Right cardiac atrium (tissue), 5 donors: ENCODE measurements around the gene C9orf153. TPM values are rescaled to one million over a fixed set of nuclear protein-coding genes. Genes with fewer than 3 reads are reported as not detected.

Source experiments
- ATAC-seq, 2 donors: fragments of 200-7000 bp; cut with Tn5 transposase; one replicate each; pipeline versions ENCODE4 v1.8.0 to v1.9.1; 2020; ENCODE audit warnings: moderate library complexity in 2 of 2, mild to moderate bottlenecking in 1 of 2
- DNase-seq, 3 donors: peaks; one replicate each; pipeline ENCODE4 v3.0.0-alpha.2; 2020
- H3K27ac ChIP-seq: one replicate; pipeline ENCODE4 v1.5.1; 2013; ENCODE audit warnings: mild to moderate bottlenecking, low read length, control low read depth, moderate library complexity
- H3K27me3 ChIP-seq: one replicate; pipeline ENCODE4 v1.6.1; 2013; ENCODE audit not compliant: control insufficient read depth, insufficient read depth
- H3K4me1 ChIP-seq: one replicate; pipeline ENCODE4 v1.6.1; 2013; ENCODE audit warnings: low read length; ENCODE audit not compliant: control insufficient read depth, insufficient read depth
- H3K4me3 ChIP-seq: one replicate; pipeline ENCODE4 v1.5.1; 2013; ENCODE audit warnings: low read length, control low read depth
- H3K9me3 ChIP-seq: one replicate; pipeline ENCODE4 v1.6.1; 2013; ENCODE audit warnings: low read length; ENCODE audit not compliant: control insufficient read depth
- WGBS: extraction: QIAGEN DNeasy Blood & Tissue Kit; methylation state at CpG from one replicate; pipeline ENCODE4 v1.1.7; 2013; 5-methylcytosine and 5-hydroxymethylcytosine counted together
- intact Hi-C, 4 donors: fragments of 100-400 bp; cut with DNase I; formaldehyde crosslinking; loops; one replicate each; pipeline versions ENCODE4 v1.11.0 to v1.14.0; 2022 to 2023
- polyA plus RNA-seq: library from polyadenylated mRNA; stranded (reverse); fragments of 200-250 nt; gene quantifications from one replicate; pipeline ENCODE4 v1.2.3, GENCODE V29; 2013
- total RNA-seq, 4 donors: library from RNA; stranded (reverse); fragmentation: NEBNext Ultra II Directional; extraction: Animal tissue kit (Norgen Biotek cat#: 25700); gene quantifications; one replicate each; pipeline ENCODE4 v1.2.1, GENCODE V29; 2021
- donor health status: healthy with polysubstance abuse.
- donor health status: DM: no; HTN: yes; CAD: no.
- donor health status: DM: no; HTN: no; CAD: no.
- donor health status: DM: no; HTN: yes; CAD: no; lungs with severe emphysema.
- donor health status: DM: yes; HTN: yes; CAD: no.

The C9orf153 gene
- total and polyA plus RNA-seq, 5 donors = 0.18 to 0.53 (median 0.31) TPM; not detected in 1

- no peak overlapping the region for H3K27ac ChIP-seq
- 92% methylated on average over 6 of the region's 6 CpGs for WGBS
- ATAC-seq (no peak), DNase-seq (no peak)
- no peak overlapping the region for H3K4me3 ChIP-seq
- no peaks in the 10 kb centered on the region for H3K9me3 ChIP-seq
- no peaks in the 10 kb centered on the region for H3K27me3 ChIP-seq
- intact Hi-C loops = no loop called here
- peaks cover 4% of the 10 kb centered on the region for H3K4me1 ChIP-seq
These were observed 4.4 kb upstream of the C9orf153 start for GRCh38 chr9:86263876-86264275.

GRCh38 chr9:86262492-86262891 lies 3.0 kb upstream of the C9orf153 start:
- H3K27me3 ChIP-seq = no peaks in the 10 kb centered on the region
- ATAC-seq (peak in 1 of 2 donors; percentile 63), DNase-seq (no peak)
- no peaks in the 10 kb centered on the region for H3K9me3 ChIP-seq
- H3K4me1 ChIP-seq = peaks cover 4% of the 10 kb centered on the region
- H3K27ac ChIP-seq = no peak overlapping the region
- H3K4me3 ChIP-seq = no peak overlapping the region
- intact Hi-C loops = no loop called here
- WGBS = 77% methylated on average over 4 of the region's 4 CpGs

- intact Hi-C loops = no loop called here
- Histone ChIP-seq H3K9me3 (no peaks in the 10 kb centered on the region), H3K27ac (no peak overlapping the region), H3K27me3 (no peaks in the 10 kb centered on the region), H3K4me1 (no peaks in the 10 kb centered on the region), H3K4me3 (no peak overlapping the region)
- WGBS = 63% methylated on average over 2 of the region's 2 CpGs
- ATAC-seq (no peak), DNase-seq (no peak)
These were observed 2.1 kb downstream of the C9orf153 start for GRCh38 chr9:86257391-86257790.

GRCh38 chr9:86256653-86257052 lies 2.8 kb downstream of the C9orf153 start:
- Histone ChIP-seq H3K4me1 (no peaks in the 10 kb centered on the region), H3K27ac (no peak overlapping the region), H3K9me3 (no peaks in the 10 kb centered on the region), H3K4me3 (no peak overlapping the region), H3K27me3 (no peaks in the 10 kb centered on the region)
- 75% methylated on average over 3 of the region's 3 CpGs for WGBS
- intact Hi-C loops = no loop called here
- ATAC-seq = no peak
- DNase-seq = no peak

GRCh38 chr9:86253577-86253976 lies 5.9 kb downstream of the C9orf153 start:
- ATAC-seq (no peak), DNase-seq (no peak)
- no peaks in the 10 kb centered on the region for H3K9me3 ChIP-seq
- no peaks in the 10 kb centered on the region for H3K27me3 ChIP-seq
- intact Hi-C loops = no loop called here
- WGBS = 96% methylated on average over 3 of the region's 3 CpGs
- no peak overlapping the region for H3K27ac ChIP-seq
- no peak overlapping the region for H3K4me3 ChIP-seq
- H3K4me1 ChIP-seq = no peaks in the 10 kb centered on the region

GRCh38 chr9:86252870-86253269 lies 6.6 kb downstream of the C9orf153 start:
- intact Hi-C loops = no loop called here

GRCh38 chr9:86250123-86250522 lies 9.3 kb downstream of the C9orf153 start:
- Histone ChIP-seq H3K4me3 (no peak overlapping the region), H3K9me3 (no peaks in the 10 kb centered on the region), H3K4me1 (no peaks in the 10 kb centered on the region), H3K27me3 (no peaks in the 10 kb centered on the region), H3K27ac (no peak overlapping the region)
- DNase-seq (no peak), ATAC-seq (no peak)
- intact Hi-C loops = no loop called here

More at GRCh38 chr9:86252870-86253269, 6.6 kb downstream of the C9orf153 start:
- ATAC-seq = no peak
- H3K9me3 ChIP-seq = no peaks in the 10 kb centered on the region
- no peak for DNase-seq
- H3K27me3 ChIP-seq = no peaks in the 10 kb centered on the region
- no peak overlapping the region for H3K4me3 ChIP-seq
- WGBS = 91% methylated on average over 1 of the region's 1 CpG
- no peak overlapping the region for H3K27ac ChIP-seq
- H3K4me1 ChIP-seq = no peaks in the 10 kb centered on the region

GRCh38 chr9:86248746-86249145 lies 10.7 kb downstream of the C9orf153 start:
- ATAC-seq (no peak), DNase-seq (no peak)
- Histone ChIP-seq H3K27ac (no peak overlapping the region), H3K27me3 (no peaks in the 10 kb centered on the region), H3K9me3 (no peaks in the 10 kb centered on the region), H3K4me3 (no peak overlapping the region), H3K4me1 (no peaks in the 10 kb centered on the region)
- intact Hi-C loops = no loop called here
- 89% methylated on average over 4 of the region's 4 CpGs for WGBS

GRCh38 chr9:86246752-86247161 lies 12.7 kb downstream of the C9orf153 start:
- intact Hi-C loops = no loop called here

GRCh38 chr9:86242071-86242470 lies 17.4 kb downstream of the C9orf153 start:
- Histone ChIP-seq H3K27me3 (no peaks in the 10 kb centered on the region), H3K27ac (no peak overlapping the region), H3K9me3 (no peaks in the 10 kb centered on the region), H3K4me1 (no peaks in the 10 kb centered on the region), H3K4me3 (no peak overlapping the region)
- intact Hi-C loops = no loop called here
- WGBS = 26% methylated on average over 2 of the region's 2 CpGs
- DNase-seq (no peak), ATAC-seq (no peak)

More at GRCh38 chr9:86246752-86247161, 12.7 kb downstream of the C9orf153 start:
- ATAC-seq = peak in 1 of 2 donors; percentile 78
- H3K27ac ChIP-seq = no peak overlapping the region
- WGBS = 41% methylated on average over 6 of the region's 6 CpGs
- H3K27me3 ChIP-seq = no peaks in the 10 kb centered on the region
- H3K9me3 ChIP-seq = no peaks in the 10 kb centered on the region
- H3K4me1 ChIP-seq = no peaks in the 10 kb centered on the region
- DNase-seq = peak in 2 of 3 donors; percentile 52 to 54
- no peak overlapping the region for H3K4me3 ChIP-seq

- intact Hi-C loops = no loop called here
- no peak for DNase-seq
- no peaks in the 10 kb centered on the region for H3K9me3 ChIP-seq
- ATAC-seq = no peak
- no peaks in the 10 kb centered on the region for H3K27me3 ChIP-seq
- no peak overlapping the region for H3K27ac ChIP-seq
- H3K4me3 ChIP-seq = no peak overlapping the region
- no peaks in the 10 kb centered on the region for H3K4me1 ChIP-seq
- 55% methylated on average over 7 of the region's 7 CpGs for WGBS
These were observed 18.2 kb downstream of the C9orf153 start for GRCh38 chr9:86241216-86241615.
